Activated CD8-positive, alpha-beta memory T cell treated with anti-CD3 and anti-CD28 coated beads for 4 hours (primary cell): ENCODE data around the gene CIAO1.
"Not testable (repeated sequence)": the region's sequence is repeated elsewhere in the genome, so short reads cannot be mapped to it uniquely, and the experiment has no call there.

ENCODE experiments used
- DNase-seq, 2 donors: peaks; one replicate each; pipeline ENCODE4 v3.0.0-alpha.2; 2020; ENCODE audit warnings: low read depth in 2 of 2

The CIAO1 gene

GRCh38 chr2:96265840-96266679 lies at the start of gene CIAO1, which contains the start of gene TMEM127:
Gene CIAO1 (plus strand): TSS chr2:96266225. CDS start chr2:96266351, 126 bp downstream.
Gene TMEM127 (minus strand): TSS chr2:96265997. CDS start chr2:96265381, 616 bp downstream.
- peak; percentile 96 to 98 for DNase-seq

- no peak for DNase-seq
Measured at GRCh38 chr2:96218508-96219131, 47.4 kb upstream of the CIAO1 start.

GRCh38 chr2:96219959-96220358 lies 46.1 kb upstream of the CIAO1 start:
- DNase-seq = not testable (repeated sequence)

- DNase-seq = not testable (repeated sequence)
Measured at GRCh38 chr2:96221106-96221505, 44.9 kb upstream of the CIAO1 start.

GRCh38 chr2:96225016-96225533 lies 41.0 kb upstream of the CIAO1 start:
- DNase-seq = no peak

- DNase-seq = no peak
Measured at GRCh38 chr2:96231316-96231715, 34.7 kb upstream of the CIAO1 start.

GRCh38 chr2:96233436-96233835 lies 32.6 kb upstream of the CIAO1 start:
- no peak for DNase-seq

GRCh38 chr2:96233880-96234316 lies 32.1 kb upstream of the CIAO1 start:
- no peak for DNase-seq

- no peak for DNase-seq
Measured at GRCh38 chr2:96236882-96237281, 29.1 kb upstream of the CIAO1 start.

- no peak for DNase-seq
Measured at GRCh38 chr2:96238266-96238665, 27.8 kb upstream of the CIAO1 start.

GRCh38 chr2:96239091-96239490 lies 26.9 kb upstream of the CIAO1 start:
- no peak for DNase-seq

GRCh38 chr2:96239745-96240264 lies 26.2 kb upstream of the CIAO1 start:
- no peak for DNase-seq

GRCh38 chr2:96240341-96241038 lies 25.5 kb upstream of the CIAO1 start:
- no peak for DNase-seq

- no peak for DNase-seq
Measured at GRCh38 chr2:96241227-96241626, 24.8 kb upstream of the CIAO1 start.

GRCh38 chr2:96241900-96242611 lies 24.0 kb upstream of the CIAO1 start:
- DNase-seq = peak in 1 of 2 donors; percentile 21

GRCh38 chr2:96243843-96244242 lies 22.2 kb upstream of the CIAO1 start:
- no peak for DNase-seq

- no peak for DNase-seq
Measured at GRCh38 chr2:96245609-96246390, 20.2 kb upstream of the CIAO1 start.

- no peak for DNase-seq
Measured at GRCh38 chr2:96247009-96247408, 19.0 kb upstream of the CIAO1 start.

GRCh38 chr2:96247896-96248295 lies 18.1 kb upstream of the CIAO1 start:
- DNase-seq = no peak

- DNase-seq = no peak
Measured at GRCh38 chr2:96248624-96249023, 17.4 kb upstream of the CIAO1 start.
